Measurements from ENCODE around the gene MYOG. TPM values are rescaled to one million over a fixed set of nuclear protein-coding genes. Genes with fewer than 3 reads are reported as not detected.
A peak's percentile ranks its signal among the peaks of the same experiment; 100 is the strongest.

The MYOG gene
- total RNA-seq, 1 experiment from 2014 or later = not detected

- H3K9me3 Mint-ChIP-seq (ENCODE audit: unreplicated experiment) = no peaks in the 10 kb centered on the region
- POLR2A ChIA-PET = interaction anchor here (0.6 to 1.5 kb wide), 2 partner anchors 16 to 18 kb away, joined by 4 to 5 read pairs; no protein-coding TSS in a partner anchor
- CTCF ChIA-PET = interaction anchor here (0.6 to 1.7 kb wide), 11 partner anchors 13 to 1279 kb away, joined by 3 to 7 read pairs (median 3); no protein-coding TSS in a partner anchor
- intact Hi-C loops (cut with micrococcal nuclease) = no loop called here
- no peaks in the 10 kb centered on the region for H3K4me1 Mint-ChIP-seq (ENCODE audit: insufficient read depth, unreplicated experiment)
- H3K27ac Mint-ChIP-seq (ENCODE audit: low read depth, unreplicated experiment) = no peak overlapping the region
- DNase-seq (ENCODE audit: unreplicated experiment) = peak; percentile 41
- no peaks in the 10 kb centered on the region for H3K36me3 Mint-ChIP-seq (ENCODE audit: insufficient read depth, unreplicated experiment)
- no peak overlapping the region for H3K4me3 Mint-ChIP-seq (ENCODE audit: unreplicated experiment)
- peaks cover 21% of the 10 kb centered on the region for H3K27me3 Mint-ChIP-seq (ENCODE audit: insufficient read depth, unreplicated experiment)
- peak; percentile 86 for TF ChIP-seq CTCF (IDR thresholded peaks at IDR 0.05; ENCODE audit: unreplicated experiment)
- no TSS peak for BruUV-seq (replicated peaks)
Observed at GRCh38 chr1:203084588-203085527, 954 bp downstream of the MYOG start.

GRCh38 chr1:203083463-203083921, 2.3 kb downstream of the MYOG start:
- Mint-ChIP-seq H3K4me1 (ENCODE audit: insufficient read depth, unreplicated experiment) (no peaks in the 10 kb centered on the region), H3K9me3 (ENCODE audit: unreplicated experiment) (no peaks in the 10 kb centered on the region), H3K27me3 (ENCODE audit: insufficient read depth, unreplicated experiment) (peaks cover 35% of the 10 kb centered on the region), H3K4me3 (ENCODE audit: unreplicated experiment) (no peak overlapping the region), H3K36me3 (ENCODE audit: insufficient read depth, unreplicated experiment) (peaks cover 5% of the 10 kb centered on the region), H3K27ac (ENCODE audit: low read depth, unreplicated experiment) (no peak overlapping the region)
- CTCF ChIA-PET = interaction anchor here (0.6 to 4.2 kb wide), 8 partner anchors 12 to 939 kb away, joined by 3 to 24 read pairs (median 4); no protein-coding TSS in a partner anchor
- POLR2A ChIA-PET = interaction anchor here (0.6 kb wide), 1 partner anchor 36 kb away, joined by 3 read pairs; no protein-coding TSS in a partner anchor
- peak; percentile 22 for TF ChIP-seq CTCF (IDR thresholded peaks at IDR 0.05; ENCODE audit: unreplicated experiment)
- intact Hi-C loops (cut with micrococcal nuclease) = no loop called here
- BruUV-seq (replicated peaks) = no TSS peak
- DNase-seq (ENCODE audit: unreplicated experiment) = no peak

GRCh38 chr1:203082571-203083462, 3.0 kb downstream of the MYOG start:
- ChIA-PET CTCF (interaction anchor here (0.6 to 4.2 kb wide), 8 partner anchors 11 to 1736 kb away, joined by 3 to 24 read pairs (median 4); no protein-coding TSS in a partner anchor), POLR2A (interaction anchor here (0.6 to 1.0 kb wide), 2 partner anchors 10 to 37 kb away, joined by 3 to 4 read pairs; no protein-coding TSS in a partner anchor)

More at GRCh38 chr1:203082571-203083462, 3.0 kb downstream of the MYOG start:
- no peak for TF ChIP-seq CTCF (IDR thresholded peaks at IDR 0.05; ENCODE audit: unreplicated experiment)
- H3K27ac Mint-ChIP-seq (ENCODE audit: low read depth, unreplicated experiment) = no peak overlapping the region
- peaks cover 41% of the 10 kb centered on the region for H3K27me3 Mint-ChIP-seq (ENCODE audit: insufficient read depth, unreplicated experiment)
- BruUV-seq (replicated peaks) = no TSS peak
- H3K4me1 Mint-ChIP-seq (ENCODE audit: insufficient read depth, unreplicated experiment) = no peaks in the 10 kb centered on the region
- no peak overlapping the region for H3K4me3 Mint-ChIP-seq (ENCODE audit: unreplicated experiment)
- intact Hi-C loops (cut with micrococcal nuclease) = no loop called here
- H3K9me3 Mint-ChIP-seq (ENCODE audit: unreplicated experiment) = no peaks in the 10 kb centered on the region
- no peak for DNase-seq (ENCODE audit: unreplicated experiment)
- H3K36me3 Mint-ChIP-seq (ENCODE audit: insufficient read depth, unreplicated experiment) = peaks cover 5% of the 10 kb centered on the region

Measured in MCF 10A (cell line).